Calu3 (cell line): Measurements from ENCODE around the gene KCND3. TPM values are rescaled to one million over a fixed set of nuclear protein-coding genes. Genes with fewer than 3 reads are reported as not detected.

Experiments used
- BruUV-seq: library from RNA; stranded (reverse); fragments of 400-500 nt; replicated peaks from 2 replicates; lab custom pipeline; 2021; lab: Mats Ljungman, UMichigan
- CTCF ChIA-PET: fragments of 300-600 bp; sonication (Branson Sonifier 250); formaldehyde crosslinking; loops from one replicate; lab custom pipeline; 2022; ENCODE audit warnings: antibody characterized with exemption; lab: Charles Lee
- DNase-seq: peaks from one replicate; pipeline ENCODE4 v3.0.0; 2022
- H3K27ac Mint-ChIP-seq: one replicate; pipeline ENCODE4 v1.8.0; 2022; ENCODE audit warnings: mixed read lengths; ENCODE audit not compliant: unreplicated experiment
- H3K27me3 Mint-ChIP-seq: one replicate; pipeline ENCODE4 v1.8.0; 2022; ENCODE audit warnings: mixed read lengths; ENCODE audit not compliant: unreplicated experiment
- H3K36me3 Mint-ChIP-seq: one replicate; pipeline ENCODE4 v1.8.0; 2022; ENCODE audit warnings: mild to moderate bottlenecking, moderate library complexity, mixed read lengths; ENCODE audit not compliant: insufficient read depth, unreplicated experiment
- H3K4me1 Mint-ChIP-seq: one replicate; pipeline ENCODE4 v1.8.0; 2022; ENCODE audit warnings: mild to moderate bottlenecking, low read depth, mixed read lengths; ENCODE audit not compliant: unreplicated experiment
- H3K4me3 Mint-ChIP-seq: one replicate; pipeline ENCODE4 v1.8.0; 2022; ENCODE audit warnings: mild to moderate bottlenecking, low read depth, moderate library complexity, mixed read lengths; ENCODE audit not compliant: unreplicated experiment
- H3K9me3 Mint-ChIP-seq: one replicate; pipeline ENCODE4 v1.8.0; 2022; ENCODE audit warnings: low read depth, mixed read lengths; ENCODE audit not compliant: unreplicated experiment
- intact Hi-C: fragments of 100-400 bp; cut with micrococcal nuclease; formaldehyde crosslinking; loops from one replicate; pipeline ENCODE4 v1.10.0; 2022; ENCODE audit not compliant: unreplicated experiment
- total RNA-seq: library from RNA; stranded (reverse); gene quantifications from 2 replicates; pipeline ENCODE4 v1.2.3, GENCODE V29; 2022
- TF ChIP-seq, protein P1 (sequence below): fragments of 200-600 bp; IDR thresholded peaks from one replicate; pipeline ENCODE4 v1.8.0; 2022; ENCODE audit warnings: antibody characterized with exemption; ENCODE audit not compliant: unreplicated experiment

Gene KCND3
- total RNA-seq, 1 experiment from 2014 or later, result 0.07 TPM

- Mint-ChIP-seq H3K27me3 (peaks cover 65% of the 10 kb centered on the region), H3K36me3 (no peaks in the 10 kb centered on the region), H3K4me3 (no peak overlapping the region), H3K4me1 (no peaks in the 10 kb centered on the region), H3K27ac (no peak overlapping the region), H3K9me3 (no peaks in the 10 kb centered on the region)
- CTCF ChIA-PET, result no interaction called here
- TF ChIP-seq, protein P1, sequence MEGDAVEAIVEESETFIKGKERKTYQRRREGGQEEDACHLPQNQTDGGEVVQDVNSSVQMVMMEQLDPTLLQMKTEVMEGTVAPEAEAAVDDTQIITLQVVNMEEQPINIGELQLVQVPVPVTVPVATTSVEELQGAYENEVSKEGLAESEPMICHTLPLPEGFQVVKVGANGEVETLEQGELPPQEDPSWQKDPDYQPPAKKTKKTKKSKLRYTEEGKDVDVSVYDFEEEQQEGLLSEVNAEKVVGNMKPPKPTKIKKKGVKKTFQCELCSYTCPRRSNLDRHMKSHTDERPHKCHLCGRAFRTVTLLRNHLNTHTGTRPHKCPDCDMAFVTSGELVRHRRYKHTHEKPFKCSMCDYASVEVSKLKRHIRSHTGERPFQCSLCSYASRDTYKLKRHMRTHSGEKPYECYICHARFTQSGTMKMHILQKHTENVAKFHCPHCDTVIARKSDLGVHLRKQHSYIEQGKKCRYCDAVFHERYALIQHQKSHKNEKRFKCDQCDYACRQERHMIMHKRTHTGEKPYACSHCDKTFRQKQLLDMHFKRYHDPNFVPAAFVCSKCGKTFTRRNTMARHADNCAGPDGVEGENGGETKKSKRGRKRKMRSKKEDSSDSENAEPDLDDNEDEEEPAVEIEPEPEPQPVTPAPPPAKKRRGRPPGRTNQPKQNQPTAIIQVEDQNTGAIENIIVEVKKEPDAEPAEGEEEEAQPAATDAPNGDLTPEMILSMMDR, result no peak
- intact Hi-C loops, result no loop called here
- DNase-seq, result no peak
- no TSS peak for BruUV-seq
These were observed 154.5 kb downstream of the KCND3 start for GRCh38 chr1:111834956-111835355.

GRCh38 chr1:111833334-111833733 lies 156.1 kb downstream of the KCND3 start:
- TF ChIP-seq, protein P1, result no peak
- CTCF ChIA-PET, result no interaction called here
- intact Hi-C loops, result no loop called here

GRCh38 chr1:111832521-111833155 lies 156.8 kb downstream of the KCND3 start:
- TF ChIP-seq, protein P1, result no peak
- H3K4me1 Mint-ChIP-seq, result no peaks in the 10 kb centered on the region
- H3K27me3 Mint-ChIP-seq, result peaks cover 85% of the 10 kb centered on the region
- no peak overlapping the region for H3K27ac Mint-ChIP-seq
- no TSS peak for BruUV-seq
- no peak for DNase-seq
- no peaks in the 10 kb centered on the region for H3K9me3 Mint-ChIP-seq
- intact Hi-C loops, result no loop called here
- no peak overlapping the region for H3K4me3 Mint-ChIP-seq
- CTCF ChIA-PET, result no interaction called here
- H3K36me3 Mint-ChIP-seq, result no peaks in the 10 kb centered on the region

More at GRCh38 chr1:111833334-111833733, 156.1 kb downstream of the KCND3 start:
- no peaks in the 10 kb centered on the region for H3K4me1 Mint-ChIP-seq
- H3K36me3 Mint-ChIP-seq, result no peaks in the 10 kb centered on the region
- no peaks in the 10 kb centered on the region for H3K9me3 Mint-ChIP-seq
- no peak overlapping the region for H3K4me3 Mint-ChIP-seq
- BruUV-seq, result no TSS peak
- DNase-seq, result no peak
- no peak overlapping the region for H3K27ac Mint-ChIP-seq
- peaks cover 80% of the 10 kb centered on the region for H3K27me3 Mint-ChIP-seq

GRCh38 chr1:111831153-111831552 lies 158.3 kb downstream of the KCND3 start:
- no peaks in the 10 kb centered on the region for H3K9me3 Mint-ChIP-seq
- TF ChIP-seq, protein P1, result no peak
- H3K36me3 Mint-ChIP-seq, result no peaks in the 10 kb centered on the region
- no peak overlapping the region for H3K27ac Mint-ChIP-seq
- intact Hi-C loops, result no loop called here
- no peak for DNase-seq
- no peak overlapping the region for H3K4me3 Mint-ChIP-seq
- BruUV-seq, result no TSS peak
- H3K4me1 Mint-ChIP-seq, result no peaks in the 10 kb centered on the region
- peaks cover 84% of the 10 kb centered on the region for H3K27me3 Mint-ChIP-seq
- CTCF ChIA-PET, result no interaction called here
